ENCODE data around the gene MRPS18A. TPM values are rescaled to one million over a fixed set of nuclear protein-coding genes. Genes with fewer than 3 reads are reported as not detected.

Gene MRPS18A
- total and polyA plus RNA-seq, 2 experiments from 2014 or later: 58.6 to 62.7 TPM

GRCh38 chr6:43668151-43669028 is 19.2 kb downstream of the MRPS18A start:
- ATAC-seq (peak; percentile 74), DNase-seq (ENCODE audit: low spot score) (peak; percentile 89)
- Histone ChIP-seq H3K36me3 (ENCODE audit: insufficient read depth) (no peaks in the 10 kb centered on the region; the same call in 1 of the 2 replicates), H3K4me2 (peak overlapping the region; percentile 81), H3K4me3 (peak overlapping the region; percentile 49), H3K9me2 (ENCODE audit: insufficient read depth) (no peaks in the 10 kb centered on the region), H3K27me3 (ENCODE audit: insufficient read depth) (no peaks in the 10 kb centered on the region), H3K4me1 (ENCODE audit: insufficient read depth) (peaks cover 27% of the 10 kb centered on the region), H3F3A (replicated peaks; ENCODE audit: low read depth) (peaks cover 22% of the 10 kb centered on the region; the same call in 1 of the 2 replicates), H4K20me1 (replicated peaks; ENCODE audit: insufficient read depth) (no peaks in the 10 kb centered on the region; the same call in 1 of the 2 replicates), H3K79me2 (replicated peaks; ENCODE audit: insufficient read depth) (no peaks in the 10 kb centered on the region), H3K27ac (ENCODE audit: low read depth) (0 out of 2 replicates have a peak overlapping the region, but pooled peaks have one; percentile 39), H2AFZ (no peak overlapping the region)
- peaks cover 24% of the 10 kb centered on the region for H3K36me3 Mint-ChIP-seq (ENCODE audit: low read depth)
- no peak overlapping the region; the same call in 1 of the 2 replicates for H3K27ac Mint-ChIP-seq
- H3K4me1 Mint-ChIP-seq: peaks cover 31% of the 10 kb centered on the region
- H3K27me3 Mint-ChIP-seq (ENCODE audit: insufficient read depth, low read depth, poor library complexity): peaks cover 26% of the 10 kb centered on the region
- TF ChIP-seq EZH2 (IDR thresholded peaks at IDR 0.05; ENCODE audit: low read depth, unreplicated experiment) (no peak), POLR2AphosphoS5 (IDR thresholded peaks at IDR 0.05; ENCODE audit: low read depth) (peak; percentile 54), JUNB (IDR thresholded peaks at IDR 0.05; ENCODE audit: unreplicated experiment) (no peak), STAT1 (IDR thresholded peaks at IDR 0.05; ENCODE audit: unreplicated experiment) (no peak), CREB1 (CRISPR knock-in tag; IDR thresholded peaks at IDR 0.05; ENCODE audit: low read depth) (peak; percentile 12; the same call in 1 of the 2 replicates), NANOG (IDR thresholded peaks at IDR 0.05; ENCODE audit: borderline replicate concordance) (no peak), ZNF331 (CRISPR knock-in tag; IDR thresholded peaks at IDR 0.05; ENCODE audit: low read depth) (no peak)
- TF ChIP-seq, protein P1, sequence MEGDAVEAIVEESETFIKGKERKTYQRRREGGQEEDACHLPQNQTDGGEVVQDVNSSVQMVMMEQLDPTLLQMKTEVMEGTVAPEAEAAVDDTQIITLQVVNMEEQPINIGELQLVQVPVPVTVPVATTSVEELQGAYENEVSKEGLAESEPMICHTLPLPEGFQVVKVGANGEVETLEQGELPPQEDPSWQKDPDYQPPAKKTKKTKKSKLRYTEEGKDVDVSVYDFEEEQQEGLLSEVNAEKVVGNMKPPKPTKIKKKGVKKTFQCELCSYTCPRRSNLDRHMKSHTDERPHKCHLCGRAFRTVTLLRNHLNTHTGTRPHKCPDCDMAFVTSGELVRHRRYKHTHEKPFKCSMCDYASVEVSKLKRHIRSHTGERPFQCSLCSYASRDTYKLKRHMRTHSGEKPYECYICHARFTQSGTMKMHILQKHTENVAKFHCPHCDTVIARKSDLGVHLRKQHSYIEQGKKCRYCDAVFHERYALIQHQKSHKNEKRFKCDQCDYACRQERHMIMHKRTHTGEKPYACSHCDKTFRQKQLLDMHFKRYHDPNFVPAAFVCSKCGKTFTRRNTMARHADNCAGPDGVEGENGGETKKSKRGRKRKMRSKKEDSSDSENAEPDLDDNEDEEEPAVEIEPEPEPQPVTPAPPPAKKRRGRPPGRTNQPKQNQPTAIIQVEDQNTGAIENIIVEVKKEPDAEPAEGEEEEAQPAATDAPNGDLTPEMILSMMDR (conservative IDR thresholded peaks at IDR 0.05; ENCODE audit: low read depth in 2 of 2): peak; percentile 58 to 67
- H3K9me3 Mint-ChIP-seq: no peaks in the 10 kb centered on the region
- peak overlapping the region; percentile 61 for H3K4me3 Mint-ChIP-seq

- Histone ChIP-seq H3K27me3 (ENCODE audit: insufficient read depth) (no peaks in the 10 kb centered on the region), H4K20me1 (replicated peaks; ENCODE audit: insufficient read depth) (no peaks in the 10 kb centered on the region; the same call in 1 of the 2 replicates), H3K36me3 (ENCODE audit: insufficient read depth) (no peaks in the 10 kb centered on the region; the same call in 1 of the 2 replicates), H3F3A (replicated peaks; ENCODE audit: low read depth) (peaks cover 22% of the 10 kb centered on the region; the same call in 1 of the 2 replicates), H3K4me3 (peak overlapping the region; percentile 49), H3K4me1 (ENCODE audit: insufficient read depth) (peaks cover 27% of the 10 kb centered on the region), H3K27ac (ENCODE audit: low read depth) (no peak overlapping the region), H3K4me2 (peak overlapping the region; percentile 81), H2AFZ (no peak overlapping the region), H3K9me2 (ENCODE audit: insufficient read depth) (no peaks in the 10 kb centered on the region), H3K79me2 (replicated peaks; ENCODE audit: insufficient read depth) (no peaks in the 10 kb centered on the region)
- no peak overlapping the region for H3K27ac Mint-ChIP-seq
- ATAC-seq: peak; percentile 68
- H3K27me3 Mint-ChIP-seq (ENCODE audit: insufficient read depth, low read depth, poor library complexity): peaks cover 26% of the 10 kb centered on the region
- H3K9me3 Mint-ChIP-seq: no peaks in the 10 kb centered on the region
- peaks cover 31% of the 10 kb centered on the region for H3K4me1 Mint-ChIP-seq
- H3K4me3 Mint-ChIP-seq: peak overlapping the region; percentile 61
- TF ChIP-seq, protein P1 (conservative IDR thresholded peaks at IDR 0.05; ENCODE audit: low read depth in 2 of 2): peak; percentile 84 to 99
- TF ChIP-seq, protein P2, sequence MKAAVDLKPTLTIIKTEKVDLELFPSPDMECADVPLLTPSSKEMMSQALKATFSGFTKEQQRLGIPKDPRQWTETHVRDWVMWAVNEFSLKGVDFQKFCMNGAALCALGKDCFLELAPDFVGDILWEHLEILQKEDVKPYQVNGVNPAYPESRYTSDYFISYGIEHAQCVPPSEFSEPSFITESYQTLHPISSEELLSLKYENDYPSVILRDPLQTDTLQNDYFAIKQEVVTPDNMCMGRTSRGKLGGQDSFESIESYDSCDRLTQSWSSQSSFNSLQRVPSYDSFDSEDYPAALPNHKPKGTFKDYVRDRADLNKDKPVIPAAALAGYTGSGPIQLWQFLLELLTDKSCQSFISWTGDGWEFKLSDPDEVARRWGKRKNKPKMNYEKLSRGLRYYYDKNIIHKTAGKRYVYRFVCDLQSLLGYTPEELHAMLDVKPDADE (IDR thresholded peaks at IDR 0.05): no peak
- peaks cover 18% of the 10 kb centered on the region for H3K36me3 Mint-ChIP-seq (ENCODE audit: low read depth)
- peak; percentile 87 for DNase-seq (ENCODE audit: low spot score)
Observed at GRCh38 chr6:43667245-43668150, 20.1 kb downstream of the MRPS18A start.

Measured in GM23338 (cell line).